Ovary (tissue), 10 donors: ENCODE data around the gene TERT. TPM values are rescaled to one million over a fixed set of nuclear protein-coding genes. Genes with fewer than 3 reads are reported as not detected.
"Not testable (repeated sequence)": the region's sequence is repeated elsewhere in the genome, so short reads cannot be mapped to it uniquely, and the experiment has no call there.

ENCODE experiments used
- DNase-seq, 5 donors: peaks; one replicate each; pipeline ENCODE4 v3.0.0-alpha.2; 2019 to 2020
- H3K27ac ChIP-seq, 2 donors: fragments of 200-600 bp; one replicate each; pipeline versions ENCODE4 v1.5.1 to v1.8.0; 2019 to 2022
- H3K27me3 ChIP-seq: fragments of 200-600 bp; one replicate; pipeline ENCODE4 v1.8.0; 2022
- H3K36me3 ChIP-seq: fragments of 200-600 bp; sonication (generic); one replicate; pipeline ENCODE4 v1.5.1; 2019
- H3K4me1 ChIP-seq: one replicate; pipeline ENCODE4 v1.8.1; 2013; ENCODE audit warnings: mild to moderate bottlenecking, moderate library complexity; ENCODE audit not compliant: insufficient read depth
- H3K4me3 ChIP-seq: fragments of 200-600 bp; sonication (generic); one replicate; pipeline ENCODE4 v1.5.1; 2017
- H3K9me3 ChIP-seq, 2 donors: fragments of 200-600 bp in 1 of 2; sonication (generic) in 1 of 2; one replicate each; pipeline versions ENCODE4 v1.5.1 to v1.8.1; 2013 to 2019; ENCODE audit warnings: mild to moderate bottlenecking in 1 of 2, moderate library complexity in 1 of 2
- CTCF ChIP-seq, 3 donors: fragments of 450-650 bp in 2 of 3; fragments of 200-600 bp in 1 of 3; IDR thresholded peaks; one replicate each; pipeline versions ENCODE4 v1.5.1 to v1.8.0; 2016 to 2022; ENCODE audit warnings: antibody characterized with exemption in 3 of 3, mild to moderate bottlenecking in 1 of 3
- EP300 ChIP-seq: sonication (generic); formaldehyde crosslinking; IDR thresholded peaks from one replicate; pipeline ENCODE4 v1.6.1; 2017; ENCODE audit warnings: antibody characterized with exemption
- POLR2A ChIP-seq: fragments of 450-650 bp; IDR thresholded peaks from one replicate; pipeline ENCODE4 v1.6.1; 2017; ENCODE audit warnings: antibody characterized with exemption, mild to moderate bottlenecking, moderate library complexity
- WGBS, 3 donors: extraction: QIAGEN DNeasy Blood & Tissue Kit in 1 of 3; methylation state at CpG; one replicate each; pipeline versions ENCODE4 v1.1.5 to v1.1.7; 2013 to 2017; 5-methylcytosine and 5-hydroxymethylcytosine counted together
- intact Hi-C, 4 donors: fragments of 100-400 bp; cut with DNase I; formaldehyde crosslinking; loops; one replicate each; pipeline versions ENCODE4 v1.11.0 to v1.15.1; 2022 to 2023
- long read RNA-seq, 3 donors: library from polyadenylated mRNA in 2 of 3; unstranded in 2 of 3; transcript quantifications; one replicate each; pipeline ENCODE4 v2.0.0 and lab custom pipeline, GENCODE V29; 2021 to 2026
- polyA plus RNA-seq, 2 donors: library from polyadenylated mRNA; stranded (reverse); fragments of 200-250 nt in 1 of 2; fragments of 350-450 nt in 1 of 2; fragmentation: Illumina TruSeq in 1 of 2; extraction: RNeasy Lipid Tissue Mini Kit (QIAGEN cat#74804) in 1 of 2; gene quantifications; one replicate each; pipeline ENCODE4 v1.2.3, GENCODE V29; 2013 to 2014
- total RNA-seq, 7 donors: library from RNA; depleted of rRNA in 2 of 7; stranded (reverse); fragments of >200 nt in 2 of 7; fragmentation: NEBNext Ultra II Directional in 3 of 7; extraction: Animal tissue kit (Norgen Biotek cat#: 25700) in 3 of 7; gene quantifications; one replicate each; pipeline versions ENCODE4 v1.1.0 to v1.2.4, GENCODE V29; 2016 to 2023
- donor health status: DM: no; HTN: no; CAD: no; lungs with moderate emphysema.
- donor health status: DM: no; HTN: no; CAD: no.
- donor health status: Bipolar disorder and iron deficiency.
- donor health status: DM: yes; HTN: yes; CAD: no.
- donor health status: DM: no; HTN: no; CAD: no.
- donor health status: DM: yes; HTN: yes; CAD: no.

The TERT gene
- total RNA-seq (1 to 10 TPM in 1 of 7 donors, under 1 TPM in 1, not detected in 5; 0.10 to 3.1 TPM), polyA plus RNA-seq (not detected)
- long read RNA-seq, donor 1, result 0 reads
- long read RNA-seq, donor 2, result 0 reads
- long read RNA-seq, donor 3, result 0 reads

DNA sequence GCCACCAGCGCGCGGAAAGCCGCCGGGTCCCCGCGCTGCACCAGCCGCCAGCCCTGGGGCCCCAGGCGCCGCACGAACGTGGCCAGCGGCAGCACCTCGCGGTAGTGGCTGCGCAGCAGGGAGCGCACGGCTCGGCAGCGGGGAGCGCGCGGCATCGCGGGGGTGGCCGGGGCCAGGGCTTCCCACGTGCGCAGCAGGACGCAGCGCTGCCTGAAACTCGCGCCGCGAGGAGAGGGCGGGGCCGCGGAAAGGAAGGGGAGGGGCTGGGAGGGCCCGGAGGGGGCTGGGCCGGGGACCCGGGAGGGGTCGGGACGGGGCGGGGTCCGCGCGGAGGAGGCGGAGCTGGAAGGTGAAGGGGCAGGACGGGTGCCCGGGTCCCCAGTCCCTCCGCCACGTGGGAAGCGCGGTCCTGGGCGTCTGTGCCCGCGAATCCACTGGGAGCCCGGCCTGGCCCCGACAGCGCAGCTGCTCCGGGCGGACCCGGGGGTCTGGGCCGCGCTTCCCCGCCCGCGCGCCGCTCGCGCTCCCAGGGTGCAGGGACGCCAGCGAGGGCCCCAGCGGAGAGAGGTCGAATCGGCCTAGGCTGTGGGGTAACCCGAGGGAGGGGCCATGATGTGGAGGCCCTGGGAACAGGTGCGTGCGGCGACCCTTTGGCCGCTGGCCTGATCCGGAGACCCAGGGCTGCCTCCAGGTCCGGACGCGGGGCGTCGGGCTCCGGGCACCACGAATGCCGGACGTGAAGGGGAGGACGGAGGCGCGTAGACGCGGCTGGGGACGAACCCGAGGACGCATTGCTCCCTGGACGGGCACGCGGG, at the start of gene TERT:
TERT (minus strand) TSS at position 234 of the 815 bp plus-strand sequence; CDS start at position 155, 79 bp downstream.
- TF ChIP-seq CTCF (IDR thresholded peaks at IDR 0.05) (no peak), EP300 (no peak), POLR2A (no peak)
- Histone ChIP-seq H3K27me3 (no peaks in the 10 kb centered on the region), H3K36me3 (no peaks in the 10 kb centered on the region), H3K9me3 (no peaks in the 10 kb centered on the region), H3K27ac (no peak within 1 kb of the TSS), H3K4me1 (no peaks in the 10 kb centered on the region), H3K4me3 (no peak within 1 kb of the TSS)
- DNase-seq, result peak in 1 of 5 donors; percentile 20
- 1 to 3% (median 2%) methylated on average over 35 to 102 of the region's 102 CpGs for WGBS, 3 donors
- intact Hi-C loops, result no loop called here

DNA sequence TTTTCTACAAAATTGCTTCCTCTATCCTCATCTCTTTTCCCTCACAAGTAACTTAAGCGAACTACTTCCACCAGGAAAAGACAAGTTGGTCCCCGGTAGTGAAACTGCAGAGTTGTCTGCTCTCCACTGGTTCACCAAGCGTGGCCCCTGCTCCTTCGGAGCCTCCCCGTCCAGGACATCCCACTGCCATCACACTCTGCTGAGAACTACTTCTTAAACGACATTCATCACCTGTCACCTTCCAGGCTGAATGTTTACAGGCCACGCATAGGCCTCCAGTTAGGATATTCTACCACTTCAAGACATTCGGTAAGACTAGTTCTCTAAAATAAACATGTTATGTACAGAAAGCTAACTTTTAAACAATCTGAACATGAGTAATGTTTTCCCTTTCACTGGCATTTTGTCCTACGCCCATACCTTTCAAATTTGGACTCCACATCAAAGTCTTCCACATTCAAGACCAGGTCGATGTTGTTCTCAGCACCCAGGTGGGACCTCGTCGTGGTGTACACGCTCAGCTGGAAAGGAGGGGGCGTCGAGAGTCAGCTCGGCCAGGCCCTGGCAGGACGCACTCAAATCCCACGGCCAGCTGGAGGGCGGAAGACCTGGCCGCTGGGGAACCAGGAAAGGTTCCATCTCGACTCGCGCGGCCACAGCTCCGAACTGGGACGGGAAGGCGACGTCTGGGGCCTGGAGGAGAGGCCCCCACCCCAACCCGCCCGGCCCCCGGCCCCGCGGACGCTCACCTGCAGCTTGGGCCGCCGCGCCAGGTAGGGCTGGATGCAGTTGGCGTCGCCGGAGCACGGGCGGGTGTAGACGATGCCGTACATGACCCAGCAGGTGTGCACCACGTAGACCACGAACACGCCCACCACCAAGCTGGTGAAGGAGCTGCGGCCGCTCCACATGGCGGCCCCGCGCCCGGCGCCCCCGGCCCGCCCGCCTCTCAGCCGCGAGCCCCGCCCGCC, 49.3 kb upstream of the TERT start:
- intact Hi-C loops, result no loop called here
- 6 to 11% (median 7%) methylated on average over 31 to 61 of the region's 61 CpGs for WGBS, 3 donors
- no peaks in the 10 kb centered on the region for H3K9me3 ChIP-seq
- H3K27me3 ChIP-seq, result no peaks in the 10 kb centered on the region
- TF ChIP-seq CTCF (IDR thresholded peaks at IDR 0.05) (no peak), POLR2A (no peak), EP300 (no peak)
- peak in 2 of 5 donors; percentile 55 to 58 for DNase-seq
- H3K36me3 ChIP-seq, result no peaks in the 10 kb centered on the region
- no peak overlapping the region for H3K27ac ChIP-seq
- peaks cover 9% of the 10 kb centered on the region for H3K4me1 ChIP-seq
- H3K4me3 ChIP-seq, result peak overlapping the region; percentile 87

DNA sequence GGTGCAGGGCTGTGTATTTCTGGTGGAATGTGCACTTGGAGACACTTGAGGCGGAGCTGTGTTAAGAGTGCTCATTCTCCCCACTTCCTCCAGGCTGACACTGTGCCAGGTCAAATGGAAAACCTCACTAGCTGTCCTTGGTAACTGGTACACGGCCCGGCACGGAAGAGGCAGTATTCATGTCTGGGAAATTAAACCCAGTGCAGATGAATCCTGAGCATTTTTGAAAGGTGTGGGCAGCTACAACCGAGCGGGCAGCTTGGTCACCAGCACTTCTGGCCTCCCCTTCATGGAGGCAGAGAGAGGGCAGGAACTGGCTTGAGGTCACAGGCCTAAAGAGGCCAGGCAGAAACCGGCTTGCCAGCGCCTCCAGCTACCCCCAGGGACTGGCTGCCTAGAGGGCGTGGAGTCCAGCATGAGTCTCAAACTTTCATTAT, 48.5 kb upstream of the TERT start:
- no peaks in the 10 kb centered on the region for H3K9me3 ChIP-seq
- TF ChIP-seq POLR2A (no peak), EP300 (no peak), CTCF (IDR thresholded peaks at IDR 0.05) (no peak)
- H3K36me3 ChIP-seq, result no peaks in the 10 kb centered on the region
- DNase-seq, result no peak
- 75 to 79% (median 76%) methylated on average over 9 of the region's 9 CpGs for WGBS, 3 donors
- no peak overlapping the region for H3K4me3 ChIP-seq
- intact Hi-C loops, result no loop called here
- peaks cover 9% of the 10 kb centered on the region for H3K4me1 ChIP-seq
- H3K27me3 ChIP-seq, result no peaks in the 10 kb centered on the region
- H3K27ac ChIP-seq, result no peak overlapping the region

DNA sequence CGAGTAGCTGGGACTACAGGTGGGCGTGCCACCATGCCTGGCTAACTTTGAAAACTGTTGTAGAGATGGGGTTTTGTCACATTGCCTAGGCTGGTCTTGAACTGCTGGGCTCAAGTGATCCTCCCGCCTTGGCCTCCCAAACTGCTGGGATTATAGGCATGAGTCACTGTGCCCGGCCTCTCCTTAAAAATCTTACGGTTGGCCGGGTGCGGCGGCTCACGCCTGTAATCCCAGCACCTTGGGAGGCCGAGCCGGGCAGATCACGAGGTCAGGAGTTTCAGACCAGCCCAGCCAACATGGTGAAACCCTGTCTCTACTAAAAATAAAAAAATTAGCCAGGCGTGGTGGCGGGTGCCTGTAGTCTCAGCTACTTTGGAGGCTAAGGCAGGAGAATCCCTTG, 47.8 kb upstream of the TERT start:
- H3K27ac ChIP-seq, H3K36me3 ChIP-seq, H3K9me3 ChIP-seq, DNase-seq, H3K27me3 ChIP-seq, H3K4me3 ChIP-seq, intact Hi-C loops, H3K4me1 ChIP-seq: not testable (repeated sequence)
- 91 to 94% (median 93%) methylated on average over 14 of the region's 14 CpGs for WGBS, 3 donors
